Endothelial cell of umbilical vein (primary cell): ENCODE data around the gene GSTA2. TPM values are rescaled to one million over a fixed set of nuclear protein-coding genes. Genes with fewer than 3 reads are reported as not detected.

Experiments used
- BruUV-seq: library from RNA; stranded (reverse); fragments of 400-500 nt; replicated peaks from 2 replicates; lab custom pipeline; 2021; lab: Mats Ljungman, UMichigan
- CTCF ChIA-PET: fragments of 300-600, 350-600 bp; sonication (Branson Sonifier 250); formaldehyde crosslinking; loops from one replicate; lab custom pipeline; 2021; ENCODE audit warnings: antibody characterized with exemption, inconsistent platforms; lab: Charles Lee
- POLR2A ChIA-PET: fragments of 300-600, 350-600 bp; sonication (Branson Sonifier 250); formaldehyde crosslinking; loops from one replicate; lab custom pipeline; 2021; ENCODE audit warnings: antibody characterized with exemption, inconsistent platforms; lab: Charles Lee
- DNase-seq: peaks from one replicate; pipeline ENCODE4 v3.0.0-alpha.2; 2011; ENCODE audit warnings: low read depth, low spot score
- FAIRE-seq: peaks from 2 replicates; lab custom pipeline; 2011; peaks lifted over from hg19 to GRCh38; lab: Jason Lieb, UNC
- H2AFZ ChIP-seq: 2 replicates; pipeline ENCODE4 v1.6.0; 2012; ENCODE audit warnings: low read depth, low read length, control low read depth, inconsistent platforms
- H3K27ac ChIP-seq: 2 replicates; pipeline ENCODE4 v1.5.1; 2011; ENCODE audit warnings: low read depth, mild to moderate bottlenecking, control low read depth, low read length, moderate library complexity; ENCODE audit not compliant: insufficient read depth
- H3K27me3 ChIP-seq, 2 experiments: 2 replicates each; pipeline versions ENCODE4 v1.6.0 to v1.6.1; 2011; ENCODE audit warnings: low read length in 2 of 2, mixed read lengths in 1 of 2; ENCODE audit not compliant: control insufficient read depth in 2 of 2, insufficient read depth in 2 of 2
- H3K36me3 ChIP-seq, 2 experiments: 2 replicates in 1 of 2; 3 replicates in 1 of 2; pipeline ENCODE4 v1.5.1; 2011; ENCODE audit warnings: low read length in 2 of 2, mild to moderate bottlenecking in 1 of 2, moderate library complexity in 1 of 2; ENCODE audit not compliant: control insufficient read depth in 2 of 2, insufficient read depth in 2 of 2; ENCODE audit errors: extremely low read depth in 1 of 2
- H3K4me1 ChIP-seq: 3 replicates; pipeline ENCODE4 v1.5.1; 2011; ENCODE audit warnings: mild to moderate bottlenecking, low read length; ENCODE audit not compliant: control insufficient read depth, insufficient read depth; ENCODE audit errors: extremely low read depth
- H3K4me2 ChIP-seq: 2 replicates; pipeline ENCODE4 v1.6.1; 2011; ENCODE audit warnings: low read length, control low read depth, mixed read lengths; ENCODE audit not compliant: insufficient read depth
- H3K4me3 ChIP-seq, 3 experiments: fragments of 200-600 bp in 1 of 3; sonication (generic), shearing (Covaris generic) in 1 of 3; replicated peaks in 1 of 3; 2 replicates each; pipeline ENCODE4 v1.5.1; 2011 to 2016; ENCODE audit warnings: control low read depth in 3 of 3, low read length in 3 of 3, mild to moderate bottlenecking in 2 of 3, inconsistent platforms in 1 of 3, low read depth in 1 of 3, moderate library complexity in 1 of 3; ENCODE audit not compliant: insufficient read depth in 1 of 3
- H3K79me2 ChIP-seq: 2 replicates; pipeline ENCODE4 v1.6.0; 2012; ENCODE audit warnings: low read length, inconsistent platforms; ENCODE audit not compliant: control insufficient read depth, insufficient read depth
- H3K9ac ChIP-seq: replicated peaks from 2 replicates; pipeline ENCODE3; 2011; ENCODE audit warnings: low read length, control low read depth; ENCODE audit not compliant: insufficient read depth; ENCODE audit errors: extremely low read depth
- H3K9me1 ChIP-seq: replicated peaks from 3 replicates; pipeline ENCODE4 v1.6.0; 2011; ENCODE audit warnings: mild to moderate bottlenecking, low read length; ENCODE audit not compliant: control insufficient read depth, insufficient read depth; ENCODE audit errors: extremely low read depth
- H3K9me3 ChIP-seq: replicated peaks from 2 replicates; pipeline ENCODE4 v1.5.1; 2012; ENCODE audit warnings: low read length, inconsistent platforms; ENCODE audit not compliant: control insufficient read depth, insufficient read depth
- H4K20me1 ChIP-seq: replicated peaks from 2 replicates; pipeline ENCODE3; 2011; ENCODE audit warnings: mild to moderate bottlenecking, low read length; ENCODE audit not compliant: control insufficient read depth, insufficient read depth; ENCODE audit errors: extremely low read depth
- EZH2 ChIP-seq: IDR thresholded peaks from 2 replicates; pipeline ENCODE4 v1.6.1; 2012; ENCODE audit warnings: borderline replicate concordance, low read depth, mild to moderate bottlenecking, moderate library complexity, low read length, inconsistent platforms; ENCODE audit not compliant: severe bottlenecking
- FOS ChIP-seq: IDR thresholded peaks from 2 replicates; pipeline ENCODE4 v1.6.1; 2011; ENCODE audit warnings: mild to moderate bottlenecking, low read length, moderate library complexity, borderline replicate concordance; ENCODE audit not compliant: insufficient read depth
- GATA2 ChIP-seq: IDR thresholded peaks from 2 replicates; pipeline ENCODE4 v1.7.0; 2011; ENCODE audit warnings: low read depth, mild to moderate bottlenecking, moderate library complexity, mixed read lengths, low read length; ENCODE audit not compliant: insufficient read length, insufficient read depth
- JUN ChIP-seq: IDR thresholded peaks from 2 replicates; pipeline ENCODE4 v1.6.1; 2011; ENCODE audit warnings: borderline replicate concordance, low read depth; ENCODE audit not compliant: insufficient read length, insufficient read depth
- MYC ChIP-seq: IDR thresholded peaks from one replicate; pipeline ENCODE4 v1.6.1; 2011; ENCODE audit warnings: mild to moderate bottlenecking, low read depth, low read length
- POLR2A ChIP-seq: IDR thresholded peaks from 2 replicates; pipeline ENCODE4 v1.6.1; 2012; ENCODE audit warnings: low read depth, mild to moderate bottlenecking, control low read depth, low read length
- POLR2AphosphoS5 ChIP-seq: IDR thresholded peaks from 2 replicates; pipeline ENCODE4 v1.6.1; 2012; ENCODE audit warnings: low read depth, mild to moderate bottlenecking, control low read depth, low read length, moderate library complexity; ENCODE audit not compliant: insufficient read depth
- dilution Hi-C: fragments of 300-500 bp; cut with MboI; formaldehyde crosslinking; loops from one replicate; pipeline ENCODE4 v1.15.0; 2019; ENCODE audit warnings: low sequenced_read_pairs; ENCODE audit not compliant: extremely low pct_ligation_motif_present
- intact Hi-C: fragments of 100-400 bp; cut with micrococcal nuclease; formaldehyde crosslinking; loops from one replicate; pipeline ENCODE4 v1.10.0; 2022
- polyA plus RNA-seq, 4 experiments: library from polyadenylated mRNA; depleted of rRNA in 3 of 4; stranded (reverse) in 3 of 4; unstranded in 1 of 4; fragments of >200 nt; gene quantifications; 2 replicates each; pipeline versions ENCODE4 v1.2.1 to v1.2.3, GENCODE V29; 2011 to 2012; ENCODE audit warnings: missing spikeins in 1 of 4
- total RNA-seq: library from RNA; stranded (reverse); gene quantifications from 2 replicates; pipeline ENCODE4 v1.2.3, GENCODE V29; 2021
- TF ChIP-seq, protein P1 (sequence below), 2 donors: IDR thresholded peaks; 1 replicate in 1 of 2; 2 replicates in 1 of 2; pipeline ENCODE4 v1.5.1; 2011; ENCODE audit warnings: low read length in 2 of 2, mild to moderate bottlenecking in 2 of 2, moderate library complexity in 2 of 2, control low read depth in 1 of 2, inconsistent platforms in 1 of 2, low read depth in 1 of 2; ENCODE audit not compliant: insufficient read depth in 1 of 2; ENCODE audit errors: extremely low read depth in 1 of 2
- TF ChIP-seq, protein P2 (sequence below): IDR thresholded peaks from 2 replicates; pipeline ENCODE4 v1.6.1; 2011; ENCODE audit not compliant: insufficient read depth, insufficient read length

GSTA2 gene
- total and polyA plus RNA-seq, 2 donors (not counting 3 experiments of a cell fraction or from before 2014, with no cell fraction given), result not detected

DNA sequence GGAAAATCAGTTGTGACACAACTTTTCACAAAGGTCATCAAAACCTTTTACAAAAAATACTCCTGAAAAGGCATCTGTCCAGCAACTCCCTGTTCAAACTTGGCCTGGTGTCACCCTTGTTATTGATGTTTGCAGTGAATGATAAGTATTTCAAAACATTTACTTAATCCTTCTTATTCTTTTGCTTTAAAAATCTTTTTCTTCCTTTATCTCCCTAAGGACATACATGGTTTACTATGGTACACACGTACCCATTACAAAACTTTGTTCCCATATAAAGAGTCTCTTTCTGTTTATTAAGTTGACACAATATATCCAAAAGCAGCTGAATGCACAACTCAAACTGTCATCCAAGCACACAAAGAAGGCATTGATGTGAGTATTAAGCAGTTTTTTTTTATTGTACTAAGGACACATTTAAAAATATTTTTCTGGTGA is 17.5 kb downstream of the GSTA2 start:
- POLR2A ChIA-PET, result no interaction called here
- TF ChIP-seq FOS (no peak), POLR2AphosphoS5 (no peak), POLR2A (no peak)
- TF ChIP-seq, protein P1, sequence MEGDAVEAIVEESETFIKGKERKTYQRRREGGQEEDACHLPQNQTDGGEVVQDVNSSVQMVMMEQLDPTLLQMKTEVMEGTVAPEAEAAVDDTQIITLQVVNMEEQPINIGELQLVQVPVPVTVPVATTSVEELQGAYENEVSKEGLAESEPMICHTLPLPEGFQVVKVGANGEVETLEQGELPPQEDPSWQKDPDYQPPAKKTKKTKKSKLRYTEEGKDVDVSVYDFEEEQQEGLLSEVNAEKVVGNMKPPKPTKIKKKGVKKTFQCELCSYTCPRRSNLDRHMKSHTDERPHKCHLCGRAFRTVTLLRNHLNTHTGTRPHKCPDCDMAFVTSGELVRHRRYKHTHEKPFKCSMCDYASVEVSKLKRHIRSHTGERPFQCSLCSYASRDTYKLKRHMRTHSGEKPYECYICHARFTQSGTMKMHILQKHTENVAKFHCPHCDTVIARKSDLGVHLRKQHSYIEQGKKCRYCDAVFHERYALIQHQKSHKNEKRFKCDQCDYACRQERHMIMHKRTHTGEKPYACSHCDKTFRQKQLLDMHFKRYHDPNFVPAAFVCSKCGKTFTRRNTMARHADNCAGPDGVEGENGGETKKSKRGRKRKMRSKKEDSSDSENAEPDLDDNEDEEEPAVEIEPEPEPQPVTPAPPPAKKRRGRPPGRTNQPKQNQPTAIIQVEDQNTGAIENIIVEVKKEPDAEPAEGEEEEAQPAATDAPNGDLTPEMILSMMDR (IDR thresholded peaks at IDR 0.05; ENCODE audit: extremely low read depth in 1 of 2, insufficient read depth in 1 of 2, low read depth in 1 of 2, low read length in 2 of 2), result no peak
- Histone ChIP-seq H3K4me1 (no peaks in the 10 kb centered on the region), H3K9me1 (no peaks in the 10 kb centered on the region), H3K27me3 (no peaks in the 10 kb centered on the region), H3K4me2 (no peak overlapping the region), H3K27ac (no peak overlapping the region), H2AFZ (no peak overlapping the region), H3K4me3 (no peak overlapping the region), H3K79me2 (no peaks in the 10 kb centered on the region), H3K36me3 (no peaks in the 10 kb centered on the region), H3K9ac (no peak overlapping the region), H4K20me1 (no peaks in the 10 kb centered on the region), H3K9me3 (no peaks in the 10 kb centered on the region)
- intact Hi-C loops (no loop called here), dilution Hi-C loops (no loop called here)
- FAIRE-seq (no peak), DNase-seq (no peak)
- BruUV-seq, result no TSS peak
- CTCF ChIA-PET, result interaction anchor here (2.9 kb wide), 1 partner anchor 20 kb away, joined by 8 read pairs; no protein-coding TSS in a partner anchor

DNA sequence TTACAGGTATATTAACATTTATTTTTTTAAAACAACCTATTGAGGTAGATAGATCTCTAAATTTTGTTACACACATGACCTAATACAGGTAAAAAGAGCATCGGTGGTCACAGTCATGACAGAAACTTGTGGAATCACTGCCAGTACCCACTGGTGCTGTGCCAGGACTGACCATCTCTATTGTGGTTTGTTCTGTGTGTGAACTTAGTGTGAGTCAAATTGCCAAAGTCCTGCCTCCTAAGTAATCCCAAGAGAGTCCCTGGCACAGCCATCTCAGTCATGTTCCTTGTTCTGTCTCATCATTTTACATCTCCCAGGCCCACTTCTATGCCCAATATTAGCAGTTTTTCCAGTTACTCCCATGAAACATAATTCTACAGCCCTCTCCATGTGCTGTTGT is 21.4 kb downstream of the GSTA2 start:
- Histone ChIP-seq H3K4me2 (no peak overlapping the region), H3K27me3 (no peaks in the 10 kb centered on the region), H3K9me1 (no peaks in the 10 kb centered on the region), H3K27ac (no peak overlapping the region), H3K36me3 (no peaks in the 10 kb centered on the region), H3K79me2 (no peaks in the 10 kb centered on the region), H3K9ac (no peak overlapping the region), H2AFZ (no peak overlapping the region), H4K20me1 (no peaks in the 10 kb centered on the region), H3K4me1 (no peaks in the 10 kb centered on the region), H3K9me3 (no peaks in the 10 kb centered on the region), H3K4me3 (no peak overlapping the region)
- intact Hi-C loops, result no loop called here
- CTCF ChIA-PET, result no interaction called here
- no TSS peak for BruUV-seq
- dilution Hi-C loops, result no loop called here
- POLR2A ChIA-PET, result no interaction called here
- FAIRE-seq, result no peak
- TF ChIP-seq JUN (no peak), FOS (no peak), POLR2AphosphoS5 (no peak), GATA2 (no peak), POLR2A (no peak), EZH2 (no peak), MYC (no peak)
- TF ChIP-seq, protein P1 (IDR thresholded peaks at IDR 0.05; ENCODE audit: extremely low read depth in 1 of 2, insufficient read depth in 1 of 2, low read depth in 1 of 2, low read length in 2 of 2), result no peak
- TF ChIP-seq, protein P2, sequence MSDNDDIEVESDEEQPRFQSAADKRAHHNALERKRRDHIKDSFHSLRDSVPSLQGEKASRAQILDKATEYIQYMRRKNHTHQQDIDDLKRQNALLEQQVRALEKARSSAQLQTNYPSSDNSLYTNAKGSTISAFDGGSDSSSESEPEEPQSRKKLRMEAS, result no peak
- no peak for DNase-seq
